DND-41 (cell line): Measurements from ENCODE around the gene SPOCD1.

Source experiments
- CTCF ChIP-seq: IDR thresholded peaks from 2 replicates; pipeline ENCODE4 v1.5.1; 2012; ENCODE audit warnings: borderline replicate concordance, low read length, moderate library complexity, mild to moderate bottlenecking; ENCODE audit not compliant: poor library complexity, severe bottlenecking; ENCODE audit errors: extremely low read depth
- EZH2 ChIP-seq: IDR thresholded peaks from 3 replicates; pipeline ENCODE4 v1.6.1; 2012; ENCODE audit warnings: borderline replicate concordance, low read depth, mild to moderate bottlenecking, moderate library complexity, low read length, inconsistent platforms; ENCODE audit not compliant: severe bottlenecking

DNA sequence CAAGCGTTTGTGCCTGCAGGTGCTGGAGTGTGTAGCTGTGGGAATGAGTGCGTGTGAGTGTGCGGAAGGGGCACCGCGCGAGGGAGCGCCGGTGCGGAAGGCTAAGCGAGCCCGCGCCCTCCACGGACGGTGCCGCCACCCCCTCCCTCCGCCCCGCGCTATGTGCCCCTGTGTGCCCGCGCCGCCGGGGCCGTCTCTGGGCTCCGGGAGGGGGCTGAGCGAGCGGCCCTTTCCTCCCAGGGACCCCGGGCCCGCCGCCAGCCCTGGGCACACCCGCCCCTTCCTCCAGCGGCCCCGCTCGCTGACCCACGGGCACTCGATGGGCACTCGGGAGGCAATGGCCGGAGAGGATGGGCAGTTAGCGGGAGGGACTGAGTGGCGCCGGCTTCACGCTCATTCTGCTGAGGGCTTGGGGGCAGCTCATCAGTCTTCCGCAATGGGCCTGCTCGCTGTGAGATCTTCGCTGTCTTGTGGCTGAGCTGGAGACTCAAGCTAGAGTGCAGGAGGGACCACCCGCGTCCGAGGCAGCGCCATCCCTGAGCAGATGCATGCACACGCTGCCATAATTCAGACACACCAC lies 43.1 kb downstream of the SPOCD1 start:
- TF ChIP-seq CTCF (no peak), EZH2 (no peak)
